Putamen (tissue), 1 donor: Measurements from ENCODE around the gene NDUFB10.

Source experiments
- DNase-seq: peaks from one replicate; pipeline ENCODE4 v3.0.0-alpha.2; 2016; ENCODE audit warnings: low spot score

The NDUFB10 gene

GRCh38 chr16:2002406-2003230 lies 43.3 kb downstream of the NDUFB10 start:
- no peak for DNase-seq

- no peak for DNase-seq
These were observed 44.0 kb downstream of the NDUFB10 start for GRCh38 chr16:2003231-2003826.

GRCh38 chr16:2003827-2004641 lies 44.7 kb downstream of the NDUFB10 start:
- DNase-seq: peak; percentile 41

- DNase-seq: no peak
These were observed 45.6 kb downstream of the NDUFB10 start for GRCh38 chr16:2004795-2005517.

GRCh38 chr16:2005646-2006045 lies 46.3 kb downstream of the NDUFB10 start:
- no peak for DNase-seq

GRCh38 chr16:2006317-2006716 lies 47.0 kb downstream of the NDUFB10 start:
- DNase-seq: no peak

GRCh38 chr16:2007081-2007836 lies 47.9 kb downstream of the NDUFB10 start:
- DNase-seq: no peak

- no peak for DNase-seq
These were observed 48.7 kb downstream of the NDUFB10 start for GRCh38 chr16:2008009-2008526.

- no peak for DNase-seq
These were observed 49.4 kb downstream of the NDUFB10 start for GRCh38 chr16:2008631-2009163.

- no peak for DNase-seq
These were observed 49.9 kb downstream of the NDUFB10 start for GRCh38 chr16:2009164-2009711.

GRCh38 chr16:2009791-2010510 lies 50.6 kb downstream of the NDUFB10 start, which contains the start of gene ZNF598:
ZNF598 (minus strand) TSS chr16:2009821.
- peak; percentile 90 for DNase-seq
